Prostate gland (tissue), 2 donors: ENCODE results near the gene FHDC1.

Experiments
- CTCF ChIP-seq, 4 experiments: fragments of 200-600 bp in 2 of 4; fragments of 450-650 bp in 2 of 4; sonication (generic) in 2 of 4; IDR thresholded peaks; 1 replicate in 3 of 4; 2 replicates in 1 of 4; pipeline ENCODE4 v1.5.1; 2016 to 2019; ENCODE audit warnings: antibody characterized with exemption in 4 of 4, mild to moderate bottlenecking in 2 of 4, moderate library complexity in 2 of 4
- POLR2A ChIP-seq: fragments of 450-650 bp; IDR thresholded peaks from one replicate; pipeline ENCODE4 v1.6.1; 2016; ENCODE audit warnings: antibody characterized with exemption, mild to moderate bottlenecking
- POLR2AphosphoS5 ChIP-seq: sonication (generic); formaldehyde crosslinking; IDR thresholded peaks from one replicate; pipeline ENCODE4 v1.6.1; 2017; ENCODE audit warnings: antibody characterized with exemption

GRCh38 chr4:152992466-152992865 lies 56.3 kb downstream of the FHDC1 start:
- TF ChIP-seq CTCF (IDR thresholded peaks at IDR 0.05): no peak
- TF ChIP-seq POLR2AphosphoS5: no peak
- no peak for TF ChIP-seq POLR2A
